ENCODE measurements around the gene CMKLR1.

CMKLR1 gene

GRCh38 chr12:108257610-108258106 is 81.5 kb downstream of the CMKLR1 start:
- no peak for DNase-seq

- no peak for DNase-seq
These were observed 82.1 kb downstream of the CMKLR1 start for GRCh38 chr12:108257004-108257403.

DNA sequence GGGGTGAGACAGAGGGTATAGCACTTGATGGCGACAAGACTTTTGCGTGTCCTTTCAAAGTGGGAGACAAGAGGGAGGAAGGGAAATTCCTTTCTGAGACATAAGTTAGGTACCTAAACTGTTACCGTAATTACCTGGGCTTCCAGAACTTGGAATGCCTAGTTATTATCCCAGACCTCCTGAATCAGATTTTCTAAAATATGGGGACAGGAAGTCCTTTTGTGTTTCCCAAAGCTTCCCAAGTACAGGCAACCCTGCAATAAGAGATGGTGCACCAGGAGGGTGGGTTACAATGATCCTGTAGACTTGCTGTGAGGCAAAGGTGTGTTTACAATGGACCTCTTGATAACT is 83.9 kb downstream of the CMKLR1 start:
- DNase-seq: no peak

DNA sequence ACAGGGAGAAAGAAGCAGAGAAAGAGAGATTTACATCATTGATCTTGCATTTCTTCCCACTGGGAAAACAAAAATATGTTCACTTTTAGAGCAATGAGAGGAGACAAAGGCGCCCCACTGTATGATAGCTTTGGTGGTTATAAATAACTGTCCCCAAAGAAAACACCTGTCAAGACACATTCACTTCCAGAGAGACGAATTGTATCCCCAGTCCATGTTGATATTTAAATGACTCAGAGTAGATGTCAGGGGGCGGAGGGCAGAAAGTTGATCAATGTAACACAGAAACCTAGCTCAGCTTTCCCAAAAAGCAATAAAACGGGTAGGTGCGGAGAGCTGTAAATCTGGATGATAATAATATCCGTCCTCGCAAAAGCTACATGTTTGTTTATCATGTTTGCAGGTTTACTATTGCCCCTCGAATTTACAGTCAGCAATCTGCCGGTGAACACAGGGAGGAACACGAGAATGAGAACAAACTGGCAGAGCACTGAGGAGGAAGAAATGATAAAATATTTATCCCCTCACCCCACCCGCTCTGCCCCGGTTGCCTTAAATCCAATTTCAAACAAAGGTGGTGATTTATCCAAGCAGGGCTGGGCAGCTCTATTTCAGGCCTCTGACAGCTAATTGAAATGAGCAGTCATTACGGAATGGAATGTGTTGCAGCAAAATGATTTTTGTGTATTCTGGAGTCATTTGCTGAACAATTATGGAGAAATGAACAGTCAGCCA is 84.4 kb downstream of the CMKLR1 start:
- DNase-seq: no peak

- DNase-seq: no peak
These were observed 85.1 kb downstream of the CMKLR1 start for GRCh38 chr12:108254030-108254429.

GRCh38 chr12:108253540-108253939 is 85.6 kb downstream of the CMKLR1 start:
- DNase-seq: no peak

DNA sequence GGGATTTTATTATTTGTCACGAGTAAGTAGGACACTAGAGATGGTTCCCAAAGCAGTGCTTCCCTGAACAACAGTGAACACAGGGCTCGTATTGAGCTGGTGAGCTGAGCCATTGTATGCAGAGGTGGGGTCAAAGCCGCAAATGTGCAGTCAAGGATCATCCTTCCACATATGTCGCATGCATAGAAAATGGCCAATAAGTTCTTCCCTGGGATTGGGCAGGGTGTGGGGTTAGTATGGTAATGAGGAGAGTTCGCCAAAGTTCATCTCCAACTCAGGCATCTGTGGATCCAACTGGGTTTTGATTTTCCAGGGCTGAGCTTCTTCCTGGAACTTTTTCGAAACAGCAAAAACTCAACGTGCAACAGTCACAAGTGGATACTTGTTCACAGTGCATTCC is 86.6 kb downstream of the CMKLR1 start:
- DNase-seq: no peak

DNA sequence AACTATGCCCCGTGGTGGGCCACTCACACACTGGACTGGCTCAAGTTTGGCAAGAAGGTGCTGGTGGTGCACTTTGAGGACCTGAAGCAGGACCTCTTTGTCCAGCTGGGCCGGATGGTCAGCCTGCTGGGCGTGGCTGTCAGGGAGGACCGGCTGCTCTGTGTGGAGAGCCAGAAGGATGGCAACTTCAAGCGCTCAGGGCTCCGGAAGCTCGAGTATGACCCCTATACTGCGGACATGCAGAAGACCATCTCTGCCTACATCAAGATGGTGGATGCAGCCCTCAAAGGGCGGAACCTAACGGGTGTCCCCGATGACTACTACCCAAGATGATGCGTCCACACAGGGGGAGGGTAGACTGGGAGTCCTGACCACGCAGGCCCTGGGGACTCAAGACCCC is 91.1 kb downstream of the CMKLR1 start:
- no peak for DNase-seq

DNA sequence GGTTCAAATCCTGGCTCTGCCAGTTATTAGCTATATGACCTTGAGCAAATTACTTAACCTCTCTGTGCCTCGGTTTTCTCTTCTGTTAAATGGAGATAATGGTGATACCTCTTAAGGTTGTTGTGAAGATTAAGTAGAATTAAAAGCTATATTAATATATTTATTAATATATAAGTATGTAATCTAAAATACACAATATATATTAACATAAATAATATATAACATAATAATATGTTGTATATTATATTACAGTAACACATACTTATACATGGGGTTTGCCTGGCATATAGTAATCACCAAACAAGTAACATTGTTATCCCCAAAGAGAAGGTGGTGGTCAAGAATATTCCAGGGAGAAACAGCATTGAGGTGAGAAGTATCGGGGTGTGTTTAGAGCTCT is 92.0 kb downstream of the CMKLR1 start:
- no peak for DNase-seq

DNA sequence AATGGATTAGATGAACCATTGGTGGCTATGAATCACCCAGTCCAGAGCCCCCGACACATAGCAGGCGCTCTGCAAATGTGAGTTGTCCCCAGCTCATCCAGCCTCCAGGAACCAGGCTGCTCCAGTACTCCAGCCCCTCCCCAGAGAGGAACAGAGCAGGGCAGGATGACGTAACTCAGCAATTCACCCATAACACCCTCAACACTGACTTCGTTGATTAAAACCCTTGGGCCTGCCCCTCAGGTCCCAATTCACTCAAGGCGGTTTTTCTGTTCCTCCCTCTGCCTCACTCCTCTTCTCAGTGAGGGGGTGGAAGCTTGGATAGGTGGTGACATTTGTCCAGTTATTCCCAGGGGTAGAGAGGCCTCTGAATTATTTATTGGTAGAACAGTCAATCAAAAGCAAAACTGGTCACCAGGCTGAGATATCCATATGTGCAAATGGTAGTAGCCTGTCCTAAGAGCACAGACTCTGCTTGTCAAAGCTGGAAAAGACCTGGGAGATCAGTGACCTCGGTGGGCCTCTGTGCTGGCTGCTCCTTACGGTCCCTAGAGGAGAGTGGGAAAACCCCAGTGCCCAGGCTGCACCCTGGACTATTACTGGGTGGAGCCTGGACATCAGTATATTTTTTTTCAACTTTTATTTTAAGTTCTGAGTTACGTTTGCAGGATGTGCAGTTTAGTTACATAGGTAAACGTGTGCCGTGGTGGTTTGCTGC is 97.0 kb downstream of the CMKLR1 start:
- no peak for DNase-seq

- DNase-seq: no peak
These were observed 98.2 kb downstream of the CMKLR1 start for GRCh38 chr12:108240928-108241327.

- no peak for DNase-seq
These were observed 98.9 kb downstream of the CMKLR1 start for GRCh38 chr12:108240027-108240785.

- DNase-seq: no peak
These were observed 99.7 kb downstream of the CMKLR1 start for GRCh38 chr12:108239378-108239777.

- no peak for DNase-seq
These were observed 100.6 kb downstream of the CMKLR1 start for GRCh38 chr12:108238474-108238873.
